HG03439 (cell line): ENCODE data around the gene INTS3.
"Not testable (repeated sequence)": the region's sequence is repeated elsewhere in the genome, so short reads cannot be mapped to it uniquely, and the experiment has no call there.

Experiments
- ATAC-seq: cut with Tn5 transposase; IDR thresholded peaks from one replicate; pipeline ENCODE4 v1.9.1; 2021; ENCODE audit warnings: mild to moderate bottlenecking, moderate library complexity; ENCODE audit not compliant: unreplicated experiment

INTS3 gene

DNA sequence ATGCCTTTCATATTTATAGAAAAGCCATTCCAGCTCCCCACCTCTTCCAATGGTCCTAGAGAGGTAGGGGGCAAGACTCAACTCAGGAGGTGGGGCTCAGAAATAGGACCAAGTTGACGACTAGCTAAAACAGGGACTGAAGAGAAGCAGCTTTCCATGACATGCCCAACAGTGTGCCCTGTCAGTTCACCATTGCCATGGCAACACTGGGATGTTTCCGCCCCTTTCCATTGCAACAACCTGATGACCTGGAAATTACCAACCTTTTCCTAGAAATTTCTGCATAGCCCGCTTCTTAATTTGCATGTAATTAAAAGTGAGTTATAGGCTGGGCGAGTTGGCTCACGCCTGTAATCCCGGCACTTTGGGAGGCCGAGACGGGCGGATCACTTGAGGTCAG is 22.4 kb upstream of the INTS3 start:
- no peak for ATAC-seq

GRCh38 chr1:153711026-153711425 is 16.8 kb upstream of the INTS3 start:
- no peak for ATAC-seq

- ATAC-seq = not testable (repeated sequence)
Measured at GRCh38 chr1:153716211-153716610, 11.6 kb upstream of the INTS3 start.

- ATAC-seq = no peak
Measured at GRCh38 chr1:153717330-153717729, 10.5 kb upstream of the INTS3 start.

DNA sequence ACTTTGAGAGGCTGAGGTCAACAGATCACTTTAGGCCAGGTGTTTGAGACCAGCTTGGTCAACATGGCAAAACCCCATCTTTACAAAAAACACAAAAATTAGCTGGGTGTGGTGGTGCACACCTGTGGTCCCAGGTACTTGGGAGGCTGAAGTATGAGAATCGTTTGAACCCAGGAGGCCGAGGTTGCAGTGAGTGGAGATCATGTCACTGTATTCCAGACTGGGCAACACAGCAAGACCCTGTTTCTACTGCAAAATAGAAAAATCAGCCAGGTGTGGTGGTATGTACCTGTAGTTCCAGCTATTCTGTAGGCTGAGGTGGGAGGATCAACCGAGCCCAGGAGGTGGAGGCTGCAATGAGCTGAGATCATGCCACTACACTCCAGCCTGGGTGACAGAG is 4.2 kb upstream of the INTS3 start:
- no peak for ATAC-seq

DNA sequence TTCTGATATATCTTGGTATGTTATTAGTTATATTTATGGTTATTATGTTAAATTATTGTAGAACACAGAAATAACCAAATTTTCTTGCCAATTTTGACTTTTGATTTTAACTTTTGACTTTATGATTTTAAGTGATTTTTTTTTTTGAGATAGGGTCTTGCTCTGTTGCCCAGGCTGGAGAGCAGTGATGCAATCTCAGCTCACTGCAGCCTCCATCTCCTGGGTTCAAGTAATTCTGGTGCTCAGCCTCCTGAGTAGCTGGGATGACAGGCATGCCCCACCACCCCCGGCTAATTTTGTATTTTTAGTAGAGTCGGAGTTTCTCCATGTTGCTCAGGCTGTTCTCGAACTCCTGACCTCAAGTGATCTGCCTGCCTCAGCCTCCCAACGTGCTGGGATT is 3.2 kb upstream of the INTS3 start:
- ATAC-seq = not testable (repeated sequence)

DNA sequence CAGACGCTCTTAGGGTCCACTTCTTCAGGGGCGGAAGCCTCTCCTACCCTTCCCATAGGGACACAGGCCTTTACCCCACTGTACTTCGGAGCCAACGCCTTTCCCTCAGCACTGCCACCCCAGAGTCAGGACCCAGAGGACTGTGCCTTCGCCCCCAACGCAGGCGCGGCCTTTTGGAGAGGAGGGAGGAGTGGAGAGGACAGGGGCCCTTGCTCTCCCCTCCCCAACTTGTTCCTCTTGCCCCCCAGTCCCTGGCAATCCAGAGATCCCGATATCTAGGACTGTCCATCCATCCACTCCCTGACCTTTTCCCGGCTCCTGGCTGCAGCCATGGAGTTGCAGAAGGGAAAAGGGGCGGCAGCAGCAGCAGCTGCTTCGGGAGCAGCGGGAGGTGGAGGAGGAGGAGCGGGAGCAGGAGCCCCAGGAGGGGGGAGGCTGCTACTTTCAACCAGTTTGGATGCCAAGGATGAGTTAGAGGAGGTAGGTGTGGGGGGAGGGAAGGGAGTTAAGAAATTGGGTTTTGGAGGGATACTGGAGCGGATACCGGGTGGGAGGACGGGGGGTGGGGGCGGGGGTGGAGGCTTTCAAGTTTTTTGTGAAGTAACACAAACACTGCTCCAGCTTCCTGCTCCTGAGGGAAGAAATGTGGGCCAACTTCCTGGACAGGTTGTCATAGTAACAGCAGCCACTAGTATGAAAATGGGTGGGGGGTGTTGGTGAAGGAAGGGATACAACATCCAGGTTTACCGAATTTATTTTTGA is 636 bp downstream of the INTS3 start:
- ATAC-seq = no peak

DNA sequence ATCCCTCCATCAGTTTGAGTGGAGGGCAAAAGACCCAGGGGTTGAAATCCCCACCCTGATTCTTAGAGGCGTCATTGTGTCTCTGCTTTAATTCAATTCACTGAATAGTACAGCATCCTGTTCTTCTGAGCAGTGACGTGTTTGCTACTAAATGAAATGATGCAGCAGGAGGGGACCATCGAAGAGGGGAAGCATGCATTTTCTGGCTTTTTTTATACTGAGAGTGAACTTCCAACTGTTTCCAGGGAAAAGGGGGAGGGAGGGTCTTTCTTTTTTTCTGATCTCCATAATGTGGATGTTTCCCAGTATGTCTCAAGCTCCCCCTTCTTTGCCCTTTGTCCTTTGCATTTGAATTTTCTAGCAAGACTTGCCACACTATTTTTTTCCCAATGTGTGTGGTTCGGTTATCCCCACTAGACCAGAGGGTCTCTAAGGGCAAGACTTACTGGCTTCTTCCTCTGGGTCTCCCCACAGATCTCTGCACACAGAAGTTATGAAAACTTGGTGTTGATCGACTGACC is 2.7 kb downstream of the INTS3 start:
- ATAC-seq = no peak

- no peak for ATAC-seq
Measured at GRCh38 chr1:153733970-153734369, 6.1 kb downstream of the INTS3 start.

DNA sequence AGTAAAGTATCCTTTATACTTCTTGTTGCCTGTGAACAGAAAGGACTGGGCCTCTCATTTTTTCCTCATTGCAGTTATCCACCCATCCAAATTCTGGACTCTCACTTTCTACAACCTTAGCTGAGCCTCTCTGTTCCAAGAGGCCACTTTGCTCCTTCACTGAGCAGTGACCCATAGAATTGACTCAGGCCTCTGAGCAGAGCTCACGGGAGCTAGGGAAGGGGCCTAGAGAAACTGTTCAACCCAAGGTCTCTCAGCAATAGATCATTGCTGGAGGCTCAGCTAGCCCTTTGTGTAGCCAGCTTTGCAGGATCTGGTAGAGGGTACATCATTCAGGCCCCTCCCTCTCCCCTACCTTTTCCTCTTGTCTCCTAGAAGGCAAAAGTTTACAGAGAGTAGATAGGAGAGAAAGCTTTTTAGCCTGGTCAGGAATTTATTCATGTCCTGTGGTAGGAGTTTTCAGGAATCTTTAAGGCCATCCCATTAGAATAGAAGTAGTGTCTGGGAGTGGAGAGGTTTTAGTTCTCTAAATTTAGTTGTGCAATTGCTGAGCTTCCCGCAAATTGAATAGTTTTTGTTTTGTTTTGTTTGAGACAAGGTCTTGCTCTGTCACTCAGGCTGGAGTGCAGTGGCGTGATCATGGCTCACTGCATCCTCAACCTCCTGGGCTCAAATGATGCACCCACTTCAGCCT is 6.7 kb downstream of the INTS3 start:
- no peak for ATAC-seq

GRCh38 chr1:153735090-153735420 is 7.2 kb downstream of the INTS3 start:
- no peak for ATAC-seq

DNA sequence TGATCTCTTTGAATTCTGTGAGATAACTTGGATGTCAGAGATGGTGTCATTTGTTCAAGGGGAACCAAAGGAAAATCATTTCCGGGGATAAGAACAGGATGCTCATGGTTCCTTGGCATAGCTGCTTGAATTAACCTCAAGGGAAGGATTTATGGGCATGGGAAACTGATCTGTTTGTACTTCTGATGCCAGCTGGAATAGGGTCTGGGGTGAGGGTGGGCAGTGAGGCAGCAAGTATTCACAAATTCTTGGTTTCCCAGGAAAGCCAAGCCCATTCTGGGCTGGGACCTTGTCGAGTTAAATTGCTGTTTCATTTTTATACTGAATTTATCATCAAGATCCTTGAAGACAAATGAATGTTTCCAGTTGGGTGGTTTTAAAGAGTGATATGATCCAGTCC is 14.1 kb downstream of the INTS3 start:
- no peak for ATAC-seq

GRCh38 chr1:153742411-153743142 is 14.7 kb downstream of the INTS3 start:
- no peak for ATAC-seq

DNA sequence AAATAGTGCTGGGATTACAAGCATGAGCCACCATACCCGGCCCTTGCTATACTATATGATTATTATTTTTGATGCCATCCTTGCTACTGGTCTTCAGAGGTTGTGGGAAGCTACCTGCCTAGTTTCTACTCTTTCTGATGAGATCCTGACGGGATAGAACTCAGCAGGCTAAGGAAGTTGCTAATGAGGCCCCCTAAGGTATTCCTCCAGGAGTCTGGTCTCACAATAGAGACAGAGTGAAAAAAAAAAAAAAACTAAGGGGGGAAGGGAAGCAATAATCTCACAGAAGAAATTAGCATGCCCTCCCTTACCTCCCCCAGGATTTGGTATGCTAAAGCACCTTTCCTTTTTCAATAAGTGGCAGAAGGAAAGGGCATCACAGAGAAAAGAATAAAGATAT is 17.6 kb downstream of the INTS3 start:
- ATAC-seq = no peak

DNA sequence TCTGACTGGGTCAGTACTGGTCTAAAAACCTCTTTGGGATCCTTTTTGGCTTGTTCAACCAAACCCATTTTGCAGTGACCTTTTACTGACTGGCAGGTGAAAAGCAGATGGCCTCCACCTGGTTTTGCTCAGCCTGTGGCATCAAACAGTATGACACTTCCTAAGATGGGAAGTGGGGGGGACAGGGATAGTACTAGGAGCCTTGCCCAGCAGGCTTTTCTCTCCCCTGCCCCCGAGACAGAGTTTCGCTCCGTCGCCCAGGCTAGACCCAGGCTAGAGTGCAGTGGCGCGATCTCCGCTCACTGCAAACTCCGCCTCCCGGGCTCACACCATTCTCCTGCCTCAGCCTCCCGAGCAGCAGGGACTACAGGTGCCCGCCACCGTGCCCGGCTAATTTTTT is 18.3 kb downstream of the INTS3 start:
- ATAC-seq = no peak

DNA sequence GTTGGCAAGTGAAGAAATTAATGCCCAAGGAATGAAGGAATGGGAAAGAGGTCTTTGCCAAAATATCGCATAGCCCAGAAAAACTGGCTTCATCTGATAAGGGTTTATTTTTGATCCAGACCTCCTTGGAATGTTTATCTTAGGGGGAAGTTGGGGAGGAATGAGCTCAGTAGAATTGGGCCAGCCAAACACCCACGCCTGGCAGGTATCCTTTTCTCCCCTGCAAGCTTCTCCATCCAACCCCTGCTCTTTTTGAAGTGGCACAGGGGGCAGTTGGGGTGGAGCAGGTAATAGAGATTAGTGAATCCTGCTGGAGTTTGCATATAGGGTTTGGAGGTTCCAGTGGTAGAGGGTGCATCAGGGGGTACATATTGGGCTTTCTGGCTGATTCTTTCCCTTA is 21.1 kb downstream of the INTS3 start:
- no peak for ATAC-seq

DNA sequence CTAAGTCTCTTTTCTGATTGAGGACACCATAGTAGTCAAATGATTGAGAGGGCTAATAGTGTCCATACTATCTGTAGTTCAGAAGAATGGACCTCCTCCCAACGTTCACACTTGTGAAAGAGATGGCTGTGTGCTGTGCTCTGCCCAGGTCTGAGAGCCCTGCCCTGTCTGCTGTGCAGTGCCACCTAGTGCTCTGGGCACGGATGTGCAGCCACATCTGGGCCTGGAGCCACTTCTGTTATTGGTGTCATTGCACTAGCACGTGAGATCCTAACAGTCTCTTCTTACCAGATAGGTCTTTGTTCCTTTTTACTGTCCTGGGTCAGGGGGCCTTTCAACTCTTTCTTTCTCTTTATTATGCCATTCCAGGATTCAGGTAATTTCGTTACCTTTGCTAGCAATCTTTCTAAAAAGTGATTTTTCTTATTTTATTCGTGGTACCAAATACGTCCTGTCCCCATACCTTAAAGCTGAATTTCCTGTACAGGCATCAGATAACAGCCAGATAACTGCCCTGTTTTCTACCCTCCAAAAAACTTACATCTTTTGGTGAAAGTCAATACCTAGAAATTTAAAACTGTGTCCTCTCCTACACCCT is 21.7 kb downstream of the INTS3 start:
- ATAC-seq = peak; percentile 68

- ATAC-seq = no peak
Measured at GRCh38 chr1:153750026-153750995, 22.5 kb downstream of the INTS3 start.

DNA sequence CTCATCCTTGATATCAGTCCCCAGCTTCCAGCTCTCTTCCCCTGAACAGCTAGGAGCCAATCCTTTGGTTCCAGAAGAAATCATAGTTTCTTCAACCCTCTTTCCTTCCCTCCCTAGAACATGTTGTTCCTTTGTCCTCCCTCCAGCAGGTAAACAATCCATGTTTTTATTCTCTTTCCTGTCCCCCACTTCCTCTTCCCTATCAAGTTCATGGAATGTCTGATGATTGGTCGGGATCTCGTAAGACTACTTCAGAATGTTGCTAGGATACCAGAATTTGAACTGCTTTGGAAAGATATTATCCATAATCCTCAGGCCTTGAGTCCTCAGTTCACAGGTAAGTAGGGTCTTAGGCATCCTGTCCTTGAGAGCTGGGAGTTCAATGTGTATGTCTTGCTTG is 24.2 kb downstream of the INTS3 start:
- ATAC-seq = no peak

DNA sequence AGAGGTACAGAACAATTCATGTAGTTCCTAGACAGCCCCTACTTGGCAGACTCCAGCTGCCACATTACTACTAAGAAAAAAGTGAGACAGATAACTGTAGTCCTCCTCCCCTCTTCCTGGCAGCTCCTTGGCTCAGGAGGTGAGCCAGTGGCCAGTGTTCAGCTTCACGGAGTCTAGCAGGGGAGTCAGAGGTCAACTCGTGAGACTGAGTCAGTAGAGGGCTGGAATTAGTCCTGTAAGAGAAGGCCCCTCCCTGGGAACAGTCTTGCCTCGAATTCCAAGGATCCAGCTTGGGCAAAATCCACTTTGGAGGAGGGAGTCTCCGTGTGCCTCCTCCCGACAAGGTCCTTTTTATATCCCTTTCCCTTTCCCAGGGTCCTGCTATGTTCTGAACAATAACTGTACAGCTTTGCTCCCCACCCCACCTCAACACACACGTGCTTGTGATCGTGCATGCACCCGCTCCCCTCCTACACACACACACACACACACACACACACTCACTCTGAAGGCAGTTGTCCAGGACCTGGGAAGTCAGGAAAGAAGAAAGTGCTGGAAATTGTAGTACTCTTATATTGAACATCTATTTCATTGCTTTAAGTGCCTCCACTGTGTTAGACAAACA is 24.8 kb downstream of the INTS3 start:
- ATAC-seq = no peak
